ENCODE data around the gene TRPT1. TPM values are rescaled to one million over a fixed set of nuclear protein-coding genes. Genes with fewer than 3 reads are reported as not detected.

Gene TRPT1
- total RNA-seq, 1 donor from 2014 or later = 27.7 TPM

GRCh38 chr11:64251753-64252002, 25.7 kb upstream of the TRPT1 start:
- Histone ChIP-seq H3K4me1 (peaks cover 35% of the 10 kb centered on the region), H3K4me3 (peak overlapping the region; percentile 85 to 88), H3K27me3 (no peaks in the 10 kb centered on the region), H3K9me3 (no peaks in the 10 kb centered on the region), H3K27ac (peak overlapping the region; percentile 78), H3K36me3 (peaks cover 0 to 17% of the 10 kb centered on the region in 2 donors)
- DNase-seq (ENCODE audit: extremely low spot score in 2 of 2) = no peak
- TF ChIP-seq POLR2A (IDR thresholded peaks at IDR 0.05) (no peak), POLR2AphosphoS5 (IDR thresholded peaks at IDR 0.05; ENCODE audit: insufficient read depth in 1 of 2, low read depth in 1 of 2) (no peak), CTCF (IDR thresholded peaks at IDR 0.05) (no peak)
- intact Hi-C loops (cut with DNase I) = no loop called here

DNA sequence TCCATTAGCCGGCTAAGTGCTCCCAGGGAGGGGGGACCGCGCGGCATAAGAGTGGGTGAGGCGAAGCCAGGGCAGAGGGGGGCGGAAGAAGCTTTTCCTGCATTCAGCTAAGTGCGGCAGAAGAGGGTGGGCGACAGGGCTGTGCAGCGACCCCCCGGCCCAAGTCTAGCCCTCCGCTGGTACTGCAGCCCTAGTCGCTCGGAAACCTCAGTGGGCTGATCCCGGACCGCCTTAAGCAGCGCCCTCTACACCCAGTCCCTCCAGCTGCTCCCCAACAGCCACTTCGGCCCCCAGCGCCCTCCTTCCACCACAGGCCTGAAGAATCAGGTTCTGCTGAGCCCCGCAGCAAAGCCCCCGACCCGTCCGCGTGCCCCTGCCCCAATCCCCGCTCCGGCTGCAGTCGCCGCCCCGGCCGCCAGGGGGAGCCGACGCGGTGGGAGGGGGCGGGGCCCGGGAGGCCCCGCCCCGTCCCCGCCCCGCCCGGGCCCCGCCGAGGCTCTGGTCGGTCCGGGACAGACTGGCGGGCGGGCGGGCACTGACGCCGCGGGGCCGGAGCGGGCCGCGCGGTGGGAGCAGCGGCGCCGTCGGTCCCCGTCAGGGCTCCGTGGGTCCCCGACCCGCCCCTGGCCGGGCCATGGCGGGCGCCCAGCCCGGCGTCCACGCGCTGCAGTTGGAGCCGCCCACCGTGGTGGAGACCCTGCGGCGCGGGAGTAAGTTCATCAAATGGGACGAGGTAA, 25.2 kb upstream of the TRPT1 start, which contains the start of gene PLCB3:
TSS of gene PLCB3 (plus strand) at position 515 of the 737 bp plus-strand sequence. CDS start at position 635, 120 bp downstream.
- Histone ChIP-seq H3K27ac (peak within 1 kb of the TSS; percentile 78), H3K27me3 (no peaks in the 10 kb centered on the region), H3K4me3 (peak within 1 kb of the TSS; percentile 85 to 88), H3K9me3 (no peaks in the 10 kb centered on the region), H3K4me1 (peaks cover 35% of the 10 kb centered on the region), H3K36me3 (peaks cover 0 to 17% of the 10 kb centered on the region in 2 donors)
- TF ChIP-seq POLR2AphosphoS5 (IDR thresholded peaks at IDR 0.05; ENCODE audit: insufficient read depth in 1 of 2, low read depth in 1 of 2) (no peak), CTCF (IDR thresholded peaks at IDR 0.05) (peak; percentile 30 to 87 (median 77)), POLR2A (IDR thresholded peaks at IDR 0.05) (peak in 1 of 2 donors; percentile 71)
- DNase-seq (ENCODE audit: extremely low spot score in 2 of 2) = no peak
- intact Hi-C loops (cut with DNase I) = no loop called here

GRCh38 chr11:64250415-64251015, 24.5 kb upstream of the TRPT1 start:
- intact Hi-C loops (cut with DNase I) = no loop called here
- no peak for TF ChIP-seq POLR2A (IDR thresholded peaks at IDR 0.05)
- no peak for DNase-seq (ENCODE audit: extremely low spot score in 2 of 2)
- no peaks in the 10 kb centered on the region for H3K27me3 ChIP-seq
- peaks cover 0 to 13% of the 10 kb centered on the region in 2 donors for H3K36me3 ChIP-seq
- H3K27ac ChIP-seq = peak overlapping the region; percentile 73
- peaks cover 40% of the 10 kb centered on the region for H3K4me1 ChIP-seq
- H3K9me3 ChIP-seq = no peaks in the 10 kb centered on the region
- peak overlapping the region; percentile 85 to 88 for H3K4me3 ChIP-seq

DNA sequence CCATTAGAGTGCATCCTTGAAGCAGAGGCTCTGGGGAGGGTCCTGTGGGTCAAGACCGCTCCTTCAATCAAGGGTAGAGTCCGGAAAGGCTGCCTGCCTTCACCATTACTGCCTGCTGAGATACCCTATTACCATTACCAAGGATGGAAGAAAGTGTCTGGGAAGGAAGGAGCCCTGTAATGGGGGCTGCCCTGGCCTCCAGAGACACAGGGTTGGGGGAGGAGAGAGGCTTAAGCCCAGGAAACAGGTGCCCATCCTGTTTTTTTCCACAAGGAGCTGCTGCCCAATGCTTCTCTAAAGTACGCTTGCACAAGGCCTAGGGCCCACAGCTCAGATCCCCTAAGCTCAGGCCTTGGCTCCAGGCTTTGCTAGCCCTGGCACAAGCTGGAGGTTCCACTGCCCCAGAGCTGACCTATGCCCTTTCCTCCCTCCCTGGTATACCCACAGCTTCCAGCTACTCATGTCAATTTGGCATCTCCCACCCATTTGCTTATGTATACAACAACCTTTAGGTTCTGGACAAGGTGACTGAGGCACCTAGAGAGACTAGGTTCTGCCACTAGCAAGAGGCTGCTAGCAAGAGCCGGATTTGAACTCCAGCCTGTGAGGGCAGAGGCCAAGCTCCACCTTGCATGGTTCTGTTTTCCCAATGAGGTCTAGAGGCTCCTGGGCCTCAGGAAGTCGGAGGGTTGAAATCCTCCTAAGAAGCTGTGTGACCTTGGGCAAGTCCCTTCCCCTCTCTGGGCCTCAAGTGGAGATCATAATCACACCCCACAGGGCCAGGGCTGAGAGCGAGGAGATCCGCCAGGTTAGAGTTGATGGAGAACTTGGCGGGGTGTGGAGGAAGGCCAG, 23.8 kb upstream of the TRPT1 start:
- Histone ChIP-seq H3K36me3 (peaks cover 0 to 5% of the 10 kb centered on the region in 2 donors), H3K4me3 (no peak overlapping the region), H3K4me1 (peaks cover 47% of the 10 kb centered on the region), H3K9me3 (no peaks in the 10 kb centered on the region), H3K27me3 (no peaks in the 10 kb centered on the region), H3K27ac (no peak overlapping the region)
- no peak for DNase-seq (ENCODE audit: extremely low spot score in 2 of 2)
- intact Hi-C loops (cut with DNase I) = no loop called here
- TF ChIP-seq POLR2AphosphoS5 (IDR thresholded peaks at IDR 0.05; ENCODE audit: insufficient read depth in 1 of 2, low read depth in 1 of 2) (no peak), CTCF (IDR thresholded peaks at IDR 0.05) (no peak), POLR2A (IDR thresholded peaks at IDR 0.05) (no peak)

DNA sequence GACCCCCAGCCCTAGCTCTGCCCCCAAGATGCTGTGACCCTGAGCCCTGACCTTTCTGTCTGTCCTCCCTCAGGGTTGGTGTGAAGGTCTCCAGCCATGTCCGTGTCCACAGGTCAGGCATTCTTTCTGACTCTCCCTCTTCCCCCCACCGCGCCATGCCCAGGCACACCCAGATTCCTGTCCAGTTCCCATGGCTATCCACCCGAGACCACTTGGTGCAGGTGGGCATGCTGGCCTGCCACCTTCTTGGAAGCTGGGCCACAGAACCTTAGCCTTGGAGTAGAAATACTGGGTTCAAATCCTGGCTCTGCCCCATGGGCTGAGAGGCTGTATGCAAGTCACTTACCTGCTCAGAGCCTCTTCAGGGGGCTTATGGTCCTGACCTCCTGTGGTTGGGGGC, 23.1 kb upstream of the TRPT1 start:
- H3K4me3 ChIP-seq = no peak overlapping the region
- DNase-seq (ENCODE audit: extremely low spot score in 2 of 2) = no peak
- TF ChIP-seq POLR2AphosphoS5 (IDR thresholded peaks at IDR 0.05; ENCODE audit: insufficient read depth in 1 of 2, low read depth in 1 of 2) = no peak
- no peak for TF ChIP-seq CTCF (IDR thresholded peaks at IDR 0.05)
- TF ChIP-seq POLR2A (IDR thresholded peaks at IDR 0.05) = no peak
- H3K27ac ChIP-seq = no peak overlapping the region
- H3K36me3 ChIP-seq = peaks cover 0 to 3% of the 10 kb centered on the region in 2 donors
- no peaks in the 10 kb centered on the region for H3K27me3 ChIP-seq
- intact Hi-C loops (cut with DNase I) = no loop called here
- H3K9me3 ChIP-seq = no peaks in the 10 kb centered on the region
- peaks cover 51% of the 10 kb centered on the region for H3K4me1 ChIP-seq
